GM21576 (cell line): ENCODE measurements around the gene UGT2B7.

Experiments
- ATAC-seq: cut with Tn5 transposase; IDR thresholded peaks from one replicate; pipeline ENCODE4 v1.9.1; 2021; ENCODE audit warnings: mild to moderate bottlenecking, moderate library complexity; ENCODE audit not compliant: unreplicated experiment

Gene UGT2B7

DNA sequence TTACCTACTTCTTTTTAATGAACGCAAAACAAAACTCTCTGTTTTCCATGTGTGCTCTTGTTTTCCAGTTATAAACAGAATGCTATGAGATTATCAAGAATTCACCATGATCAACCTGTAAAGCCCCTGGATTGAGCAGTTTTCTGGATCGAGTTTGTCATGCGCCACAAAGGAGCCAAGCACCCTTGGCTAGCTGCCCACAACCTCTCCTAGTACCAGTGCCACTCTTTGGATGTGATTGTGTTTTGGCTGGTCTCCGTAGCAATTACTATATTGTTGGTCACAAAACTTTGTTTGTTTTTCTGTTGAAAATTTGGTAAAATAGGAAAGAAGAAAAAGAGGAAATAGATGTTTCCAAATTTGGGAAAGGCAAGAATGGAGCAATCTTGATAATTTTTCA, 51.1 kb downstream of the UGT2B7 start:
- no peak for ATAC-seq

- no peak for ATAC-seq
Measured at GRCh38 chr4:69154021-69154420, 57.7 kb downstream of the UGT2B7 start.

- ATAC-seq, result no peak
Measured at GRCh38 chr4:69156913-69157312, 60.6 kb downstream of the UGT2B7 start.
